CD14-positive monocyte (primary cell): ENCODE results near the gene ERC1. TPM values are rescaled to one million over a fixed set of nuclear protein-coding genes. Genes with fewer than 3 reads are reported as not detected.

Experiments
- DNase-seq, 3 donors: peaks; one replicate each; pipeline ENCODE4 v3.0.0-alpha.2; 2011 to 2022
- H2AFZ ChIP-seq: 2 replicates; pipeline ENCODE4 v1.6.0; 2012; ENCODE audit warnings: mild to moderate bottlenecking, low read depth, low read length, inconsistent platforms; ENCODE audit not compliant: insufficient read depth, poor library complexity, severe bottlenecking
- H3K27ac ChIP-seq, 2 donors: 1 replicate in 1 of 2; 2 replicates in 1 of 2; pipeline ENCODE4 v1.5.1; 2012 to 2013; ENCODE audit warnings: low read length in 2 of 2, control low read depth in 1 of 2, inconsistent platforms in 1 of 2, low read depth in 1 of 2, mild to moderate bottlenecking in 1 of 2
- H3K27me3 ChIP-seq, 2 donors: one replicate each; pipeline versions ENCODE4 v1.6.0 to v1.6.1; 2011 to 2013; ENCODE audit warnings: low read length in 2 of 2; ENCODE audit not compliant: control insufficient read depth in 2 of 2, insufficient read depth in 2 of 2
- H3K36me3 ChIP-seq, 2 donors: replicated peaks in 1 of 2; 1 replicate in 1 of 2; 2 replicates in 1 of 2; pipeline versions ENCODE4 v1.5.1 to v1.6.1; 2012 to 2013; ENCODE audit warnings: low read length in 2 of 2, control low read depth in 1 of 2, inconsistent platforms in 1 of 2, mild to moderate bottlenecking in 1 of 2; ENCODE audit not compliant: insufficient read depth in 2 of 2, control insufficient read depth in 1 of 2
- H3K4me1 ChIP-seq, 2 donors: 1 replicate in 1 of 2; 2 replicates in 1 of 2; pipeline versions ENCODE4 v1.5.1 to v1.6.1; 2012 to 2013; ENCODE audit warnings: low read length in 2 of 2, control low read depth in 1 of 2, inconsistent platforms in 1 of 2, mild to moderate bottlenecking in 1 of 2, moderate library complexity in 1 of 2; ENCODE audit not compliant: insufficient read depth in 2 of 2, control insufficient read depth in 1 of 2
- H3K4me2 ChIP-seq: replicated peaks from 2 replicates; pipeline ENCODE3; 2012; ENCODE audit warnings: low read length, moderate library complexity, mild to moderate bottlenecking; ENCODE audit not compliant: poor library complexity, severe bottlenecking; ENCODE audit errors: extremely low read depth
- H3K4me3 ChIP-seq, 3 experiments: fragments of 200-600 bp in 1 of 3; sonication (generic) in 1 of 3; replicated peaks in 1 of 3; 1 replicate in 2 of 3; 2 replicates in 1 of 3; pipeline ENCODE4 v1.5.1; 2011 to 2013; ENCODE audit warnings: low read length in 3 of 3, mild to moderate bottlenecking in 3 of 3, control low read depth in 2 of 3, low read depth in 2 of 3, inconsistent platforms in 1 of 3, moderate library complexity in 1 of 3
- H3K79me2 ChIP-seq: 2 replicates; pipeline ENCODE4 v1.6.0; 2012; ENCODE audit warnings: mild to moderate bottlenecking, control low read depth, inconsistent platforms, low read length, moderate library complexity; ENCODE audit not compliant: insufficient read depth
- H3K9ac ChIP-seq: 2 replicates; pipeline ENCODE4 v1.6.0; 2017; ENCODE audit warnings: low read length, mild to moderate bottlenecking; ENCODE audit not compliant: insufficient read depth, poor library complexity, severe bottlenecking
- H3K9me3 ChIP-seq, 2 donors: replicated peaks in 1 of 2; 1 replicate in 1 of 2; 2 replicates in 1 of 2; pipeline versions ENCODE4 v1.5.1 to v1.6.1; 2012 to 2013; ENCODE audit warnings: low read length in 2 of 2, control low read depth in 1 of 2; ENCODE audit not compliant: control insufficient read depth in 1 of 2, insufficient read depth in 1 of 2
- H4K20me1 ChIP-seq: 2 replicates; pipeline ENCODE4 v1.6.0; 2012; ENCODE audit warnings: mild to moderate bottlenecking, low read length, control low read depth, moderate library complexity; ENCODE audit not compliant: insufficient read depth
- H3K27ac Mint-ChIP-seq, 7 donors: one replicate each; pipeline ENCODE4 v1.8.0; 2020; ENCODE audit warnings: mild to moderate bottlenecking in 7 of 7, mixed read lengths in 7 of 7, moderate library complexity in 6 of 7, inconsistent platforms in 2 of 7
- H3K27me3 Mint-ChIP-seq, 3 donors: one replicate each; pipeline ENCODE4 v1.8.0; 2021 to 2022; ENCODE audit warnings: low read depth in 3 of 3, mild to moderate bottlenecking in 3 of 3, mixed read lengths in 3 of 3, moderate library complexity in 3 of 3, inconsistent platforms in 1 of 3
- H3K36me3 Mint-ChIP-seq, 2 donors: one replicate each; pipeline ENCODE4 v1.8.0; 2020; ENCODE audit warnings: mixed read lengths in 2 of 2, inconsistent platforms in 1 of 2, mild to moderate bottlenecking in 1 of 2
- H3K4me1 Mint-ChIP-seq: one replicate; pipeline ENCODE4 v1.8.0; 2020; ENCODE audit warnings: mild to moderate bottlenecking, mixed read lengths
- H3K4me3 Mint-ChIP-seq, 2 donors: one replicate each; pipeline ENCODE4 v1.8.0; 2020; ENCODE audit warnings: mild to moderate bottlenecking in 2 of 2, mixed read lengths in 2 of 2, moderate library complexity in 1 of 2
- H3K9me3 Mint-ChIP-seq, 7 donors: one replicate each; pipeline ENCODE4 v1.8.0; 2020 to 2022; ENCODE audit warnings: mixed read lengths in 7 of 7, mild to moderate bottlenecking in 6 of 7, moderate library complexity in 6 of 7, inconsistent platforms in 2 of 7
- CTCF ChIP-seq: fragments of 200-600 bp; IDR thresholded peaks from one replicate; pipeline ENCODE4 v1.8.0; 2022; ENCODE audit warnings: antibody characterized with exemption, mild to moderate bottlenecking
- WGBS: methylation state at CpG from one replicate; pipeline ENCODE4 v1.1.5; 2013; ENCODE audit warnings: missing lambda C conversion rate; ENCODE audit not compliant: insufficient coverage; 5-methylcytosine and 5-hydroxymethylcytosine counted together
- intact Hi-C, 2 donors: fragments of 100-400 bp; cut with micrococcal nuclease; formaldehyde crosslinking; loops; one replicate each; pipeline versions ENCODE4 v1.15.0 to v1.15.1; 2023
- polyA plus RNA-seq, 3 donors: library from polyadenylated mRNA; depleted of rRNA in 1 of 3; unstranded in 2 of 3; stranded (reverse) in 1 of 3; fragments of 300-500 nt in 2 of 3; fragments of >200 nt in 1 of 3; fragmentation: Illumina TruSeq in 2 of 3; gene quantifications; 1 replicate in 2 of 3; 2 replicates in 1 of 3; pipeline ENCODE4 v1.2.3, GENCODE V29; 2012 to 2021

Gene ERC1
- polyA plus RNA-seq, 3 donors = 4.0 to 14.3 (median 5.1) TPM

GRCh38 chr12:1272142-1272541 is 281.1 kb downstream of the ERC1 start:
- Histone ChIP-seq H4K20me1 (no peaks in the 10 kb centered on the region), H3K9me3 (no peaks in the 10 kb centered on the region), H3K79me2 (no peaks in the 10 kb centered on the region), H3K27ac (no peak overlapping the region), H3K4me3 (no peak overlapping the region), H3K27me3 (no peaks in the 10 kb centered on the region), H3K4me1 (no peaks in the 10 kb centered on the region), H3K36me3 (peaks cover 0 to 5% of the 10 kb centered on the region in 2 donors), H2AFZ (no peak overlapping the region), H3K9ac (no peak overlapping the region), H3K4me2 (no peak overlapping the region)
- H3K4me3 Mint-ChIP-seq = no peak overlapping the region
- no peaks in the 10 kb centered on the region for H3K27me3 Mint-ChIP-seq
- no CpG with 5 or more reads among the region's 3 CpGs for WGBS
- H3K4me1 Mint-ChIP-seq = peaks cover 6% of the 10 kb centered on the region
- peaks cover 0 to 2% (median 0%) of the 10 kb centered on the region in 7 donors for H3K9me3 Mint-ChIP-seq
- peaks cover 6 to 24% of the 10 kb centered on the region in 2 donors for H3K36me3 Mint-ChIP-seq
- no peak overlapping the region for H3K27ac Mint-ChIP-seq
- DNase-seq = no peak
- intact Hi-C loops = no loop called here
- TF ChIP-seq CTCF = no peak

- peaks cover 3% of the 10 kb centered on the region in 2 donors for H3K4me1 ChIP-seq
- H3K27me3 Mint-ChIP-seq = no peaks in the 10 kb centered on the region
- peaks cover 12% of the 10 kb centered on the region for H3K4me1 Mint-ChIP-seq
- H3K27me3 ChIP-seq = no peaks in the 10 kb centered on the region
- H3K4me3 Mint-ChIP-seq = no peak overlapping the region
- H2AFZ ChIP-seq = no peak overlapping the region
- no peak overlapping the region for H3K4me2 ChIP-seq
- no peak overlapping the region for H3K27ac Mint-ChIP-seq
- no peak for DNase-seq
- H3K9me3 ChIP-seq = no peaks in the 10 kb centered on the region
- H3K9ac ChIP-seq = no peak overlapping the region
- no peak overlapping the region for H3K27ac ChIP-seq
- H3K9me3 Mint-ChIP-seq = peaks cover 0 to 2% (median 0%) of the 10 kb centered on the region in 7 donors
- no peaks in the 10 kb centered on the region for H3K79me2 ChIP-seq
- peaks cover 0 to 5% of the 10 kb centered on the region in 2 donors for H3K36me3 ChIP-seq
- H4K20me1 ChIP-seq = no peaks in the 10 kb centered on the region
- TF ChIP-seq CTCF = no peak
- no CpG with 5 or more reads among the region's 5 CpGs for WGBS
- no peak overlapping the region for H3K4me3 ChIP-seq
- peaks cover 6 to 22% of the 10 kb centered on the region in 2 donors for H3K36me3 Mint-ChIP-seq
- intact Hi-C loops = no loop called here
Measured at GRCh38 chr12:1273051-1273450, 282.0 kb downstream of the ERC1 start.
